Tibial nerve (tissue), 4 donors: ENCODE results near the gene GCSAM.

ENCODE experiments used
- CTCF ChIP-seq, 5 experiments: fragments of 200-600 bp in 3 of 5; fragments of 450-650 bp in 2 of 5; sonication (generic) in 3 of 5; IDR thresholded peaks; one replicate each; pipeline ENCODE4 v1.5.1; 2016 to 2019; ENCODE audit warnings: antibody characterized with exemption in 5 of 5, mild to moderate bottlenecking in 3 of 5, moderate library complexity in 2 of 5
- EP300 ChIP-seq, 2 donors: sonication (generic); formaldehyde crosslinking; IDR thresholded peaks; one replicate each; pipeline ENCODE4 v1.6.1; 2017; ENCODE audit warnings: antibody characterized with exemption in 2 of 2, mild to moderate bottlenecking in 1 of 2
- POLR2A ChIP-seq, 2 donors: fragments of 450-650 bp; IDR thresholded peaks; one replicate each; pipeline ENCODE4 v1.6.1; 2017; ENCODE audit warnings: antibody characterized with exemption in 2 of 2, mild to moderate bottlenecking in 2 of 2, moderate library complexity in 2 of 2

DNA sequence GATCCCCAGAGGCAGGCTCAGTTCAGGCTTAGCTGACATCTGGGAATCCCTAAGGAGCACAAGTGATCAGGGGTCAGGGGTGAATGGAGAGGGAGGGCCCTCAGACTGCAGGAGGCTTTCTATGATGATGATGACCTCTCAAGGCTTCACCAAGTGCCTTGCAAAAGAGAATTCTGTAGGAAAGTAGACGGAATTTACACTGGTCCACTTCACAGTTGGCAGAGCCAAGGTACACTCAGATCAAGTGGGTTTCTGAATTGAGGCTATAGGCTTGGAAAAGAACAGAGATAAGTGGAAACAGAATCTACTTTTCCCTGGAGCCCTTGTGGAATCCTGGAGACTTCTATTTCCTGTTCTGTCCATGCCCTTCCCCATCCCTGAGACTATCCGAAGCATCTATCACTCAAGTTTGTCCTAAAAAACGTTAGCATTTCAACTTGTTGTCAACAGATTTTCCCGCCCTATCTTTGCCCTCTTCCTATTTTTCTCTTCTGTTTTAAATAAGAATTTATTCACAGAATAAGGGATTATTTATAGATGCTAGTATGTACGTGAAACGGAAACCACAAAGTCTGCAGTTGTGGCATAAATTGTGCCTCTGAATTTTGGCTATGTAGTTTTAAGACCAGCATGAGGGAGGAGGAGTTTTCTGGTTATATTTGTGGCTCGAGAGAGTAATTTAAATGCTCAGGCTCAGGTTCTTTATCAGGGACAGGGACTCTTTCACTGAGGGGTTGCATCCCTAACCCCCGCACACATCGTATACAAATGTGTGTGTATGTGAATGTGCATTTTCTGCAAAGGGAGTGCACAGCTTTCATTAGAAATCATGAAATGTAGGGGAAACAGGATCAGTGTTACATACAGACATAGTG, 12.8 kb downstream of the GCSAM start:
- no peak for TF ChIP-seq CTCF (IDR thresholded peaks at IDR 0.05)
- TF ChIP-seq POLR2A (IDR thresholded peaks at IDR 0.05): no peak
- no peak for TF ChIP-seq EP300 (IDR thresholded peaks at IDR 0.05)
